CD4-positive, alpha-beta T cell treated with Interleukin-6 at 100 ng/mL for 8 hours (primary cell): ENCODE measurements around the gene R3HDML.
"Not testable (repeated sequence)": the region's sequence is repeated elsewhere in the genome, so short reads cannot be mapped to it uniquely, and the experiment has no call there.

ENCODE experiments used
- DNase-seq: peaks from one replicate; pipeline ENCODE4 v3.0.0-alpha.2; 2020; ENCODE audit warnings: mixed read lengths, low spot score

R3HDML gene

GRCh38 chr20:44336725-44337380, at the start of gene R3HDML:
R3HDML (plus strand) TSS chr20:44337043; CDS start chr20:44337158, 115 bp downstream.
- DNase-seq: no peak

- no peak for DNase-seq
These were observed 49.4 kb upstream of the R3HDML start for GRCh38 chr20:44287272-44288097.

GRCh38 chr20:44288252-44288651, 48.6 kb upstream of the R3HDML start:
- peak; percentile 13 for DNase-seq

- DNase-seq: no peak
These were observed 45.1 kb upstream of the R3HDML start for GRCh38 chr20:44291754-44292153.

- DNase-seq: no peak
These were observed 40.8 kb upstream of the R3HDML start for GRCh38 chr20:44296011-44296410.

- no peak for DNase-seq
These were observed 39.1 kb upstream of the R3HDML start for GRCh38 chr20:44297721-44298120.

- DNase-seq: not testable (repeated sequence)
These were observed 37.8 kb upstream of the R3HDML start for GRCh38 chr20:44299011-44299535.

- no peak for DNase-seq
These were observed 35.6 kb upstream of the R3HDML start for GRCh38 chr20:44301285-44301684.

GRCh38 chr20:44302026-44302669, 34.7 kb upstream of the R3HDML start:
- no peak for DNase-seq

GRCh38 chr20:44302736-44303135, 34.1 kb upstream of the R3HDML start:
- no peak for DNase-seq

- DNase-seq: no peak
These were observed 32.5 kb upstream of the R3HDML start for GRCh38 chr20:44304383-44304782.

- no peak for DNase-seq
These were observed 29.9 kb upstream of the R3HDML start for GRCh38 chr20:44306927-44307326.

- DNase-seq: no peak
These were observed 26.8 kb upstream of the R3HDML start for GRCh38 chr20:44309763-44310663.

- DNase-seq: peak; percentile 98
These were observed 25.9 kb upstream of the R3HDML start, which contains the start of gene FITM2 for GRCh38 chr20:44310664-44311639. FITM2 (minus strand) TSS chr20:44311202; CDS start chr20:44311148, 54 bp downstream.

GRCh38 chr20:44314870-44315269, 22.0 kb upstream of the R3HDML start:
- DNase-seq: no peak

GRCh38 chr20:44319839-44320422, 16.9 kb upstream of the R3HDML start:
- DNase-seq: no peak

- DNase-seq: no peak
These were observed 12.5 kb upstream of the R3HDML start for GRCh38 chr20:44324343-44324742.

GRCh38 chr20:44326391-44327159, 10.3 kb upstream of the R3HDML start:
- DNase-seq: no peak

- not testable (repeated sequence) for DNase-seq
These were observed 9.1 kb upstream of the R3HDML start for GRCh38 chr20:44327748-44328147.
